Smooth muscle cell (in vitro differentiated cells): Measurements from ENCODE around the gene LASP1. TPM values are rescaled to one million over a fixed set of nuclear protein-coding genes. Genes with fewer than 3 reads are reported as not detected.

Experiments used
- DNase-seq: peaks from one replicate; lab custom pipeline; 2025; ENCODE audit not compliant: unreplicated experiment; lab: John Stamatoyannopoulos, UW
- H2AFZ ChIP-seq: fragments of 200-600 bp; sonication (generic); 2 replicates; pipeline ENCODE4 v1.6.0; 2016; ENCODE audit warnings: antibody characterized with exemption, low read depth, mild to moderate bottlenecking
- H3F3A ChIP-seq: fragments of 200-600 bp; sonication (generic); 2 replicates; pipeline ENCODE4 v1.6.0; 2017; ENCODE audit warnings: antibody characterized with exemption, low read depth
- H3K27ac ChIP-seq: fragments of 200-600 bp; sonication (generic); 2 replicates; pipeline ENCODE4 v1.5.1; 2016; ENCODE audit warnings: low read depth, mild to moderate bottlenecking
- H3K27me3 ChIP-seq: fragments of 200-600 bp; sonication (generic); 2 replicates; pipeline ENCODE4 v1.6.1; 2016; ENCODE audit warnings: low read depth, mild to moderate bottlenecking
- H3K36me3 ChIP-seq: fragments of 200-600 bp; sonication (generic); 2 replicates; pipeline ENCODE4 v1.5.1; 2016; ENCODE audit warnings: low read depth
- H3K4me1 ChIP-seq: fragments of 200-600 bp; sonication (generic); 2 replicates; pipeline ENCODE4 v1.5.1; 2016; ENCODE audit warnings: low read depth
- H3K4me2 ChIP-seq: fragments of 200-600 bp; sonication (generic); 2 replicates; pipeline ENCODE4 v1.6.0; 2016; ENCODE audit warnings: mild to moderate bottlenecking
- H3K4me3 ChIP-seq: fragments of 200-600 bp; sonication (generic); 2 replicates; pipeline ENCODE4 v1.5.1; 2016; ENCODE audit warnings: mild to moderate bottlenecking
- H3K79me2 ChIP-seq: fragments of 200-600 bp; sonication (generic); 2 replicates; pipeline ENCODE4 v1.6.0; 2016; ENCODE audit warnings: low read depth, mild to moderate bottlenecking
- H3K9ac ChIP-seq: fragments of 200-600 bp; sonication (generic); 2 replicates; pipeline ENCODE4 v1.6.0; 2016; ENCODE audit warnings: low read depth
- H3K9me3 ChIP-seq: fragments of 200-600 bp; sonication (generic); replicated peaks from 2 replicates; pipeline ENCODE4 v1.5.1; 2016; ENCODE audit warnings: low read depth
- H4K20me1 ChIP-seq: fragments of 200-600 bp; sonication (generic); 2 replicates; pipeline ENCODE4 v1.6.0; 2016; ENCODE audit warnings: low read depth
- WGBS: methylation state at CpG from one replicate; pipeline ENCODE4 v1.1.7; 2016; ENCODE audit warnings: low lambda C conversion rate; 5-methylcytosine and 5-hydroxymethylcytosine counted together
- polyA plus RNA-seq: library from polyadenylated mRNA; unstranded; fragments of >200 nt; fragmentation: Nextera tagmentation; extraction: Ambion mirVana; gene quantifications from 2 replicates; pipeline ENCODE4 v1.2.1, GENCODE V29; 2016
- total RNA-seq: library from RNA; depleted of rRNA; stranded (reverse); fragments of >200 nt; gene quantifications from 2 replicates; pipeline ENCODE4 v1.2.3, GENCODE V29; 2014
- TF ChIP-seq, protein P1 (sequence below): fragments of 200-600 bp; sonication (generic); IDR thresholded peaks from 2 replicates; pipeline ENCODE4 v1.5.1; 2017; ENCODE audit warnings: borderline replicate concordance, mild to moderate bottlenecking, antibody characterized with exemption; ENCODE audit not compliant: insufficient read depth, poor library complexity, severe bottlenecking

Gene LASP1
- total and polyA plus RNA-seq, 2 experiments from 2014 or later, result 130 to 133 TPM

DNA sequence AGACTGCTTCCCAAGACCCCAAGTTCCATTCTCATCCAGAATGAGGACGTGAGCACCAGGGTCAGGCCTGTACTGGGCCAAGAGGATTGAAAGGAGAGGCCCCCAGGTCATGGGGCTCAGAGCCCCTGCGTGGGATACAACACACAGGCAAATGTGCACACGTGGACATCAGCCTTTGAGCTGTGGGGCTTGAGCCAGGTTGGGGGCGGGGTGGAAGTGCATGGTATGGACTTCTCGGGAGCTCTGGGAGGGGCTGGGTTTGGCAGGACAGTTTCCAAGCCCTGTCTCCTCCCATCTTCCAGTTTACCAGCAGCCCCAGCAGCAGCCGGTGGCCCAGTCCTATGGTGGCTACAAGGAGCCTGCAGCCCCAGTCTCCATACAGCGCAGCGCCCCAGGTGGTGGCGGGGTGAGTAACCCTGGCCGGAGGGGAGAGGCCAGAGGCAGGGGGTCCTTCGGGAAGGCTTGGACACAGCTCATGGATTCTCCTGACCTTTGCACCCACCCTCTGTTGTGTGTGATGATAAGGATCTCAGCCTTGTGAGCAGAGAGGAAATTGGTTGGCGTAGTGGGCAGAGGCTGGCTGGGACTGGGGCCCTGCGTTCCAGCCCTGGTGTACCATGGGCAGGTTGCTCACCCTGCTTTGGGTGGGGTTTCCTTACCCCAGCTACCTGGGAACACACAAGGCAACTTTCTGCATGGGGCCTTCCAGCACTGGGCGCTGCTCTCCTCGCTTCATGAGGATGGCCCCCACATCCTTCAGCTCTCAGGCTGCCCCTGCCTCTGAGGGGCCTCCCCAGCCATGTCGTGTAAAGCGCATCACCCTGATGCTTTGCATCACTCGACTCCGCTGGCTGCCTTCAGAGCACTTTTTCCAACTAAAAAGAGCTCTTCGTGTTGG, 45.1 kb downstream of the LASP1 start:
- H3K4me3 ChIP-seq, result no peak overlapping the region
- H3K27ac ChIP-seq, result no peak overlapping the region
- no peak for DNase-seq
- peaks cover 99% of the 10 kb centered on the region for H4K20me1 ChIP-seq
- no peak overlapping the region for H3K4me2 ChIP-seq
- TF ChIP-seq, protein P1, sequence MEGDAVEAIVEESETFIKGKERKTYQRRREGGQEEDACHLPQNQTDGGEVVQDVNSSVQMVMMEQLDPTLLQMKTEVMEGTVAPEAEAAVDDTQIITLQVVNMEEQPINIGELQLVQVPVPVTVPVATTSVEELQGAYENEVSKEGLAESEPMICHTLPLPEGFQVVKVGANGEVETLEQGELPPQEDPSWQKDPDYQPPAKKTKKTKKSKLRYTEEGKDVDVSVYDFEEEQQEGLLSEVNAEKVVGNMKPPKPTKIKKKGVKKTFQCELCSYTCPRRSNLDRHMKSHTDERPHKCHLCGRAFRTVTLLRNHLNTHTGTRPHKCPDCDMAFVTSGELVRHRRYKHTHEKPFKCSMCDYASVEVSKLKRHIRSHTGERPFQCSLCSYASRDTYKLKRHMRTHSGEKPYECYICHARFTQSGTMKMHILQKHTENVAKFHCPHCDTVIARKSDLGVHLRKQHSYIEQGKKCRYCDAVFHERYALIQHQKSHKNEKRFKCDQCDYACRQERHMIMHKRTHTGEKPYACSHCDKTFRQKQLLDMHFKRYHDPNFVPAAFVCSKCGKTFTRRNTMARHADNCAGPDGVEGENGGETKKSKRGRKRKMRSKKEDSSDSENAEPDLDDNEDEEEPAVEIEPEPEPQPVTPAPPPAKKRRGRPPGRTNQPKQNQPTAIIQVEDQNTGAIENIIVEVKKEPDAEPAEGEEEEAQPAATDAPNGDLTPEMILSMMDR, result no peak
- 91% methylated on average over 20 of the region's 20 CpGs for WGBS
- H3K9ac ChIP-seq, result no peak overlapping the region
- H3K4me1 ChIP-seq, result no peaks in the 10 kb centered on the region
- no peak overlapping the region for H2AFZ ChIP-seq
- H3K36me3 ChIP-seq, result no peaks in the 10 kb centered on the region
- peaks cover 15% of the 10 kb centered on the region for H3K79me2 ChIP-seq
- H3F3A ChIP-seq, result peaks cover 12% of the 10 kb centered on the region
- no peaks in the 10 kb centered on the region for H3K9me3 ChIP-seq
- H3K27me3 ChIP-seq, result no peaks in the 10 kb centered on the region

- no peak overlapping the region for H3K4me2 ChIP-seq
- no peaks in the 10 kb centered on the region for H3K27me3 ChIP-seq
- no peaks in the 10 kb centered on the region for H3K9me3 ChIP-seq
- no peak overlapping the region for H3K27ac ChIP-seq
- no peak overlapping the region for H3K9ac ChIP-seq
- DNase-seq, result no peak
- TF ChIP-seq, protein P1, result no peak
- peaks cover 12% of the 10 kb centered on the region for H3F3A ChIP-seq
- H3K36me3 ChIP-seq, result no peaks in the 10 kb centered on the region
- peaks cover 100% of the 10 kb centered on the region for H4K20me1 ChIP-seq
- peaks cover 11% of the 10 kb centered on the region for H3K79me2 ChIP-seq
- no peaks in the 10 kb centered on the region for H3K4me1 ChIP-seq
- no peak overlapping the region for H3K4me3 ChIP-seq
- WGBS, result 92% methylated on average over 7 of the region's 7 CpGs
- H2AFZ ChIP-seq, result no peak overlapping the region
Observed at GRCh38 chr17:38915639-38915995, 45.8 kb downstream of the LASP1 start.

- H4K20me1 ChIP-seq, result peaks cover 100% of the 10 kb centered on the region
- no peaks in the 10 kb centered on the region for H3K9me3 ChIP-seq
- no peak for DNase-seq
- WGBS, result 84% methylated on average over 8 of the region's 8 CpGs
- peaks cover 4% of the 10 kb centered on the region for H3K79me2 ChIP-seq
- H3K36me3 ChIP-seq, result no peaks in the 10 kb centered on the region
- H3K4me3 ChIP-seq, result no peak overlapping the region
- H3K4me1 ChIP-seq, result no peaks in the 10 kb centered on the region
- peaks cover 12% of the 10 kb centered on the region for H3F3A ChIP-seq
- H3K4me2 ChIP-seq, result no peak overlapping the region
- H3K27me3 ChIP-seq, result no peaks in the 10 kb centered on the region
- no peak overlapping the region for H2AFZ ChIP-seq
- H3K9ac ChIP-seq, result no peak overlapping the region
- TF ChIP-seq, protein P1, result no peak
- no peak overlapping the region for H3K27ac ChIP-seq
Observed at GRCh38 chr17:38916771-38917170, 46.9 kb downstream of the LASP1 start.

- Histone ChIP-seq H3K9me3 (no peaks in the 10 kb centered on the region), H3K36me3 (no peaks in the 10 kb centered on the region), H3K4me3 (no peak overlapping the region), H4K20me1 (peaks cover 98% of the 10 kb centered on the region), H3K4me2 (no peak overlapping the region), H3K9ac (no peak overlapping the region), H3K27ac (no peak overlapping the region), H3F3A (peaks cover 12% of the 10 kb centered on the region), H3K4me1 (no peaks in the 10 kb centered on the region), H3K27me3 (no peaks in the 10 kb centered on the region), H3K79me2 (no peaks in the 10 kb centered on the region), H2AFZ (no peak overlapping the region)
- WGBS, result 95% methylated on average over 3 of the region's 3 CpGs
- TF ChIP-seq, protein P1, result no peak
- DNase-seq, result no peak
Observed at GRCh38 chr17:38917259-38917658, 47.4 kb downstream of the LASP1 start.
